K562 (cell line): ENCODE results near the gene PCBD1. TPM values are rescaled to one million over a fixed set of nuclear protein-coding genes. Genes with fewer than 3 reads are reported as not detected.

Experiments used
- ATAC-seq: fragments of 200-7000 bp; cut with Tn5 transposase; 3 replicates; pipeline ENCODE4 v1.9.1; 2020; ENCODE audit warnings: moderate library complexity
- BruUV-seq: library from RNA; stranded (reverse); fragments of 400-500 nt; replicated peaks from 2 replicates; lab custom pipeline; 2021; lab: Mats Ljungman, UMichigan
- CTCF ChIA-PET: fragments of 300-600 bp; formaldehyde crosslinking; extraction: SDS; loops from one replicate; lab custom pipeline; 2021; ENCODE audit warnings: low intra/inter-chr PET ratio; lab: Yijun Ruan, JAX
- POLR2A ChIA-PET: fragments of 300-600, 350-650 bp; sonication (Branson Sonifier 250); formaldehyde crosslinking; extraction: SDS; loops from one replicate; lab custom pipeline; 2021; ENCODE audit warnings: antibody characterized with exemption, inconsistent platforms; lab: Yijun Ruan, JAX
- DNase-seq, 4 experiments: peaks; one replicate each; pipeline versions ENCODE4 v3.0.0 to v3.0.0-alpha.2; 2011 to 2018; ENCODE audit warnings: low spot score in 3 of 4, mixed read lengths in 3 of 4; ENCODE audit errors: extremely low read depth in 1 of 4
- FAIRE-seq: peaks from 2 replicates; lab custom pipeline; 2011; peaks lifted over from hg19 to GRCh38; lab: Jason Lieb, UNC
- H2AFZ ChIP-seq: 2 replicates; pipeline ENCODE4 v1.6.0; 2011; ENCODE audit warnings: low read depth, low read length, control low read depth, inconsistent platforms
- H3K27ac ChIP-seq: fragments of 200-600 bp; 3 replicates; pipeline ENCODE4 v1.8.0; 2011; ENCODE audit warnings: low read depth, mild to moderate bottlenecking, control low read depth, inconsistent platforms, low read length, moderate library complexity, mixed read lengths; ENCODE audit errors: extremely low read depth
- H3K27me3 ChIP-seq, 2 experiments: fragments of 300-600 bp in 1 of 2; 2 replicates in 1 of 2; 3 replicates in 1 of 2; pipeline versions ENCODE4 v1.6.0 to v1.8.0; 2011; ENCODE audit warnings: inconsistent platforms in 2 of 2, low read length in 2 of 2, mild to moderate bottlenecking in 1 of 2, mixed read lengths in 1 of 2, moderate library complexity in 1 of 2; ENCODE audit not compliant: control insufficient read depth in 2 of 2, insufficient read depth in 2 of 2
- H3K36me3 ChIP-seq: fragments of 300-600 bp; 3 replicates; pipeline ENCODE4 v1.8.0; 2011; ENCODE audit warnings: mild to moderate bottlenecking, low read length, inconsistent platforms; ENCODE audit not compliant: control insufficient read depth, insufficient read depth
- H3K4me1 ChIP-seq, 2 experiments: fragments of 200-600 bp in 1 of 2; replicated peaks in 1 of 2; 2 replicates in 1 of 2; 3 replicates in 1 of 2; pipeline versions ENCODE4 v1.5.1 to v1.8.0; 2011; ENCODE audit warnings: inconsistent platforms in 2 of 2, low read length in 2 of 2, mild to moderate bottlenecking in 1 of 2, mixed read lengths in 1 of 2, moderate library complexity in 1 of 2; ENCODE audit not compliant: control insufficient read depth in 2 of 2, insufficient read depth in 2 of 2
- H3K4me2 ChIP-seq: 2 replicates; pipeline ENCODE4 v1.6.1; 2011; ENCODE audit warnings: low read length, control low read depth, inconsistent platforms, mixed read lengths; ENCODE audit not compliant: insufficient read depth
- H3K4me3 ChIP-seq: fragments of 200-600 bp; sonication (generic), shearing (Covaris generic); 2 replicates; pipeline ENCODE4 v1.5.1; 2016; ENCODE audit warnings: control low read depth, inconsistent platforms
- H3K79me2 ChIP-seq: fragments of 200-600 bp; 3 replicates; pipeline ENCODE4 v1.8.0; 2011; ENCODE audit warnings: low read length, inconsistent platforms; ENCODE audit not compliant: control insufficient read depth, insufficient read depth
- H3K9ac ChIP-seq, 2 experiments: 2 replicates each; pipeline versions ENCODE4 v1.6.0 to v1.6.1; 2011; ENCODE audit warnings: low read depth in 2 of 2, low read length in 2 of 2, control low read depth in 1 of 2, inconsistent platforms in 1 of 2, mild to moderate bottlenecking in 1 of 2, mixed read lengths in 1 of 2; ENCODE audit not compliant: insufficient read depth in 1 of 2
- H3K9me1 ChIP-seq: one replicate; pipeline ENCODE4 v1.6.0; 2011; ENCODE audit warnings: inconsistent platforms, mild to moderate bottlenecking, low read length, moderate library complexity; ENCODE audit not compliant: control insufficient read depth, insufficient read depth
- H3K9me3 ChIP-seq: replicated peaks from 2 replicates; pipeline ENCODE4 v1.5.1; 2011; ENCODE audit warnings: low read depth, low read length, inconsistent platforms; ENCODE audit not compliant: control insufficient read depth, insufficient read depth
- H4K20me1 ChIP-seq: replicated peaks from 2 replicates; pipeline ENCODE4 v1.6.1; 2011; ENCODE audit warnings: low read length, inconsistent platforms, mixed read lengths; ENCODE audit not compliant: control insufficient read depth, insufficient read depth
- GABPB2 ChIP-seq: fragments of 250-450 bp; sonication (Bioruptor Pico); conservative IDR thresholded peaks from 2 replicates; pipeline ENCODE4 v1.5.1; 2021; ENCODE audit warnings: mild to moderate bottlenecking
- NR0B1 ChIP-seq: fragments of 450-650 bp; IDR thresholded peaks from one replicate; pipeline ENCODE4 v1.6.1; 2018; ENCODE audit warnings: mild to moderate bottlenecking, moderate library complexity; ENCODE audit not compliant: partially characterized antibody
- RAD21 ChIP-seq, 2 experiments: fragments of 250-450 bp in 1 of 2; fragments of 450-650 bp in 1 of 2; sonication (Bioruptor Pico) in 1 of 2; formaldehyde crosslinking in 1 of 2; IDR thresholded peaks in 1 of 2; conservative IDR thresholded peaks in 1 of 2; 2 replicates each; pipeline versions ENCODE4 v1.4.0 to v1.8.0; 2020 to 2022; ENCODE audit warnings: mild to moderate bottlenecking in 2 of 2, moderate library complexity in 1 of 2
- REST ChIP-seq, 2 experiments: fragments of 450-650 bp; formaldehyde crosslinking in 1 of 2; IDR thresholded peaks; 2 replicates each; pipeline versions ENCODE4 v1.4.0 to v1.6.1; 2014 to 2020; ENCODE audit warnings: mild to moderate bottlenecking in 2 of 2, borderline replicate concordance in 1 of 2, low read depth in 1 of 2
- SMC3 ChIP-seq: conservative IDR thresholded peaks from 2 replicates; pipeline ENCODE4 v1.6.1; 2011; ENCODE audit warnings: low read depth, low read length, improper control_type of control experiment; ENCODE audit not compliant: insufficient read depth
- ZNF41 ChIP-seq: fragments of 250-450 bp; sonication (Bioruptor Pico); conservative IDR thresholded peaks from 2 replicates; pipeline ENCODE4 v1.4.0; 2020; ENCODE audit warnings: mild to moderate bottlenecking
- ZZZ3 ChIP-seq: fragments of 450-650 bp; IDR thresholded peaks from 2 replicates; pipeline ENCODE4 v1.6.1; 2016; ENCODE audit warnings: antibody characterized with exemption, mild to moderate bottlenecking, moderate library complexity
- WGBS: fragments of 100-300 bp; shearing (Covaris generic); methylation state at CpG from one replicate; pipeline ENCODE4 v1.1.6; 2016; ENCODE audit warnings: low coverage, mixed read lengths; ENCODE audit not compliant: insufficient coverage; ENCODE audit errors: missing lambda C conversion rate; 5-methylcytosine and 5-hydroxymethylcytosine counted together
- in situ Hi-C: fragments of 300-500 bp; cut with MboI; formaldehyde crosslinking; loops from 4 replicates; pipeline ENCODE4 v1.15.0; 2018; ENCODE audit warnings: inconsistent platforms, mixed read lengths
- intact Hi-C: fragments of 100-400 bp; cut with micrococcal nuclease; formaldehyde crosslinking; loops from 2 replicates; pipeline ENCODE4 v1.14.2; 2022
- polyA plus RNA-seq, 8 experiments: library from polyadenylated mRNA; depleted of rRNA in 4 of 8; stranded (reverse) in 5 of 8; unstranded in 3 of 8; fragments of >200 nt; fragmentation: Nextera tagmentation in 2 of 8; fragmentation: Illumina TruSeq in 1 of 8; extraction: Ambion mirVana in 2 of 8; extraction: Trizol in 1 of 8; gene quantifications; 2 replicates each; pipeline versions ENCODE4 v1.2.1 to v1.2.3, GENCODE V29; 2011 to 2014; ENCODE audit warnings: inconsistent platforms in 1 of 8, missing spikeins in 1 of 8
- total RNA-seq, 7 experiments: library from RNA; depleted of rRNA in 6 of 7; stranded (reverse); fragments of >200 nt in 6 of 7; fragmentation: Illumina TruSeq in 2 of 7; extraction: Trizol in 2 of 7; gene quantifications; 2 replicates each; pipeline versions ENCODE4 v1.2.1 to v1.2.3, GENCODE V29; 2011 to 2021; ENCODE audit warnings: low replicate concordance in 1 of 7

Gene PCBD1
- total and polyA plus RNA-seq, 9 of the 15 experiments (the other 6 are each of a cell fraction or from before 2014, with no cell fraction given): 14.6 to 109 (median 57.0) TPM

- Histone ChIP-seq H4K20me1 (no peaks in the 10 kb centered on the region; the same call in 1 of the 2 replicates), H3K27me3 (no peaks in the 10 kb centered on the region), H3K27ac (no peak overlapping the region), H3K9me3 (no peaks in the 10 kb centered on the region), H3K9ac (no peak overlapping the region), H3K36me3 (peaks cover 12% of the 10 kb centered on the region; the same call in 1 of the 3 replicates), H3K4me3 (no peak overlapping the region), H2AFZ (no peak overlapping the region), H3K4me1 (no peaks in the 10 kb centered on the region; a peak in 1 of 5 replicates), H3K9me1 (no peaks in the 10 kb centered on the region), H3K4me2 (no peak overlapping the region), H3K79me2 (no peaks in the 10 kb centered on the region)
- no TSS peak for BruUV-seq
- FAIRE-seq (peak; percentile 94), DNase-seq (peak; percentile 74 to 87 (median 78)), ATAC-seq (peak; percentile 96)
- POLR2A ChIA-PET: interaction anchor here (0.6 kb wide), 1 partner anchor 9 kb away, joined by 3 read pairs; no protein-coding TSS in a partner anchor
- CTCF ChIA-PET: interaction anchor here (0.6 to 3.2 kb wide), 12 partner anchors 53 to 687 kb away, joined by 3 to 43 read pairs (median 6); partner anchors contain the start of gene SGPL1
- in situ Hi-C loops (loop anchor here (5.0 to 10.0 kb wide), 3 partner anchors 65 to 415 kb away; partner anchors contain the start of gene SGPL1), intact Hi-C loops (loop anchor here (1.0 to 5.0 kb wide), 6 partner anchors 65 to 418 kb away; partner anchors contain the start of gene SGPL1)
- WGBS: 2% methylated on average over 4 of the region's 4 CpGs
- peak; percentile 39; the same call in 1 of the 2 replicates for TF ChIP-seq ZZZ3
- no peak for TF ChIP-seq ZNF41 (CRISPR knock-in tag)
- no peak for TF ChIP-seq GABPB2 (CRISPR knock-in tag)
- peak; percentile 99 for TF ChIP-seq RAD21 (CRISPR knock-in tag; conservative IDR thresholded peaks at IDR 0.05 in 1 of 2, IDR thresholded peaks at IDR 0.05 in 1 of 2)
- TF ChIP-seq REST (IDR thresholded peaks at IDR 0.05; ENCODE audit: borderline replicate concordance): peak; percentile 95
- TF ChIP-seq REST (CRISPR knock-in tag; IDR thresholded peaks at IDR 0.05; ENCODE audit: low read depth): no peak
- no peak for TF ChIP-seq NR0B1
- TF ChIP-seq SMC3: peak; percentile 99
Measured at GRCh38 chr10:70880077-70880534, 8.3 kb downstream of the PCBD1 start.
